IMR-90 (cell line): Measurements from ENCODE around the gene CERT1. TPM values are rescaled to one million over a fixed set of nuclear protein-coding genes. Genes with fewer than 3 reads are reported as not detected.

Source experiments
- ATAC-seq: fragments of 200-7000 bp; cut with Tn5 transposase; 2 replicates; pipeline ENCODE4 v1.9.1; 2020; ENCODE audit warnings: low read depth, mild to moderate bottlenecking, moderate library complexity
- BruUV-seq: library from RNA; stranded (reverse); fragments of 400-500 nt; replicated peaks from 2 replicates; lab custom pipeline; 2021; lab: Mats Ljungman, UMichigan
- CTCF ChIA-PET: fragments of 300-600 bp; formaldehyde crosslinking; extraction: SDS; loops from one replicate; lab custom pipeline; 2021; ENCODE audit warnings: antibody characterized with exemption; lab: Yijun Ruan, JAX
- POLR2A ChIA-PET: fragments of 300-600 bp; sonication (Branson Sonifier 250); formaldehyde crosslinking; loops from one replicate; lab custom pipeline; 2022; ENCODE audit warnings: antibody characterized with exemption; ENCODE audit not compliant: unreplicated experiment; lab: Charles Lee
- DNase-seq: peaks from one replicate; pipeline ENCODE4 v3.0.0; 2013
- H2AFZ ChIP-seq: replicated peaks from 2 replicates; pipeline ENCODE3; 2013; ENCODE audit warnings: low read length, mild to moderate bottlenecking; ENCODE audit not compliant: poor library complexity
- H2AK5ac ChIP-seq: 2 replicates; pipeline ENCODE4 v1.6.1; 2013; ENCODE audit warnings: low read depth, low read length, inconsistent platforms
- H2AK9ac ChIP-seq: replicated peaks from 2 replicates; pipeline ENCODE3; 2013; ENCODE audit warnings: mild to moderate bottlenecking, low read depth, low read length, moderate library complexity; ENCODE audit not compliant: poor library complexity
- H2BK120ac ChIP-seq: 2 replicates; pipeline ENCODE4 v1.6.1; 2013; ENCODE audit warnings: low read depth, low read length, inconsistent platforms
- H2BK15ac ChIP-seq: 3 replicates; pipeline ENCODE4 v1.6.1; 2013; ENCODE audit warnings: low read depth, low read length, inconsistent platforms
- H2BK20ac ChIP-seq: 2 replicates; pipeline ENCODE4 v1.6.1; 2013; ENCODE audit warnings: low read depth, mild to moderate bottlenecking, inconsistent platforms, low read length, moderate library complexity
- H2BK5ac ChIP-seq: 2 replicates; pipeline ENCODE4 v1.6.1; 2013; ENCODE audit warnings: mild to moderate bottlenecking, low read depth, low read length, inconsistent platforms; ENCODE audit not compliant: poor library complexity, severe bottlenecking
- H3K14ac ChIP-seq: replicated peaks from 2 replicates; pipeline ENCODE4 v1.6.1; 2013; ENCODE audit warnings: low read depth, low read length, inconsistent platforms
- H3K18ac ChIP-seq: 2 replicates; pipeline ENCODE4 v1.6.1; 2013; ENCODE audit warnings: low read depth, low read length, control low read depth
- H3K23ac ChIP-seq: 2 replicates; pipeline ENCODE4 v1.6.1; 2013; ENCODE audit warnings: low read depth, low read length, inconsistent platforms
- H3K27ac ChIP-seq: 2 replicates; pipeline ENCODE4 v1.5.1; 2013; ENCODE audit warnings: mild to moderate bottlenecking, control low read depth, low read length; ENCODE audit not compliant: insufficient read depth
- H3K27me3 ChIP-seq: 2 replicates; pipeline ENCODE4 v1.6.1; 2013; ENCODE audit warnings: low read length; ENCODE audit not compliant: control insufficient read depth, insufficient read depth
- H3K36me3 ChIP-seq: 2 replicates; pipeline ENCODE4 v1.6.1; 2013; ENCODE audit warnings: low read length, mixed read lengths; ENCODE audit not compliant: control insufficient read depth, insufficient read depth
- H3K4ac ChIP-seq: 2 replicates; pipeline ENCODE4 v1.6.1; 2013; ENCODE audit warnings: low read depth, low read length, inconsistent platforms
- H3K4me1 ChIP-seq: 2 replicates; pipeline ENCODE4 v1.6.1; 2013; ENCODE audit warnings: low read length, mixed read lengths; ENCODE audit not compliant: control insufficient read depth, insufficient read depth
- H3K4me2 ChIP-seq: 2 replicates; pipeline ENCODE4 v1.6.1; 2013; ENCODE audit warnings: low read depth, mild to moderate bottlenecking, control low read depth, low read length, moderate library complexity
- H3K4me3 ChIP-seq: 2 replicates; pipeline ENCODE4 v1.5.1; 2013; ENCODE audit warnings: low read depth, mild to moderate bottlenecking, control low read depth, low read length, moderate library complexity; ENCODE audit not compliant: insufficient read depth
- H3K56ac ChIP-seq: 2 replicates; pipeline ENCODE4 v1.6.1; 2013; ENCODE audit warnings: low read length, inconsistent platforms; ENCODE audit not compliant: insufficient read depth; ENCODE audit errors: extremely low read depth
- H3K79me1 ChIP-seq, 2 experiments: 2 replicates each; pipeline ENCODE4 v1.6.1; 2013; ENCODE audit warnings: low read length in 2 of 2, inconsistent platforms in 1 of 2, low read depth in 1 of 2
- H3K9ac ChIP-seq: 2 replicates; pipeline ENCODE4 v1.6.1; 2013; ENCODE audit warnings: low read depth, low read length, control low read depth
- H3K9me1 ChIP-seq: 2 replicates; pipeline ENCODE4 v1.6.1; 2013; ENCODE audit warnings: low read length, inconsistent platforms; ENCODE audit not compliant: insufficient read depth
- H3K9me3 ChIP-seq: 2 replicates; pipeline ENCODE4 v1.6.1; 2013; ENCODE audit warnings: low read length; ENCODE audit not compliant: control insufficient read depth, insufficient read depth
- H4K20me1 ChIP-seq: 2 replicates; pipeline ENCODE4 v1.6.1; 2013; ENCODE audit warnings: low read length, inconsistent platforms; ENCODE audit not compliant: insufficient read depth
- H4K5ac ChIP-seq: 2 replicates; pipeline ENCODE4 v1.6.1; 2013; ENCODE audit warnings: mild to moderate bottlenecking, low read depth, low read length, control low read depth
- H4K8ac ChIP-seq, 2 experiments: 2 replicates each; pipeline ENCODE4 v1.6.1; 2013; ENCODE audit warnings: low read depth in 2 of 2, low read length in 2 of 2, control low read depth in 1 of 2, inconsistent platforms in 1 of 2
- H4K91ac ChIP-seq: 2 replicates; pipeline ENCODE4 v1.6.1; 2013; ENCODE audit warnings: low read depth, low read length, inconsistent platforms; ENCODE audit not compliant: insufficient read depth
- BHLHE40 ChIP-seq: fragments of 150-350 bp; IDR thresholded peaks from 2 replicates; pipeline ENCODE4 v1.6.1; 2016; ENCODE audit warnings: mild to moderate bottlenecking, low read depth, low read length
- CEBPB ChIP-seq: IDR thresholded peaks from 2 replicates; pipeline ENCODE4 v1.6.1; 2012; ENCODE audit warnings: low read depth, low read length, improper control_type of control experiment
- CHD1 ChIP-seq: IDR thresholded peaks from 2 replicates; pipeline ENCODE4 v1.6.1; 2012; ENCODE audit warnings: low read depth, low read length, improper control_type of control experiment
- RCOR1 ChIP-seq: IDR thresholded peaks from 2 replicates; pipeline ENCODE4 v1.6.1; 2012; ENCODE audit warnings: mild to moderate bottlenecking, low read length, improper control_type of control experiment; ENCODE audit not compliant: insufficient replicate concordance
- RFX5 ChIP-seq: IDR thresholded peaks from 2 replicates; pipeline ENCODE4 v1.8.0; 2012; ENCODE audit warnings: low read depth, mild to moderate bottlenecking, low read length, moderate library complexity
- SMC3 ChIP-seq: fragments of 150-350 bp; IDR thresholded peaks from 2 replicates; pipeline ENCODE4 v1.6.1; 2016; ENCODE audit warnings: low read depth, mild to moderate bottlenecking, antibody characterized with exemption, low read length, moderate library complexity
- dilution Hi-C: fragments of 300-500 bp; cut with HindIII; formaldehyde crosslinking; loops from one replicate; pipeline ENCODE4 v1.14.3; 2018; ENCODE audit warnings: low sequenced_read_pairs; ENCODE audit not compliant: unreplicated experiment
- in situ Hi-C: fragments of 300-500 bp; cut with MboI; formaldehyde crosslinking; loops from 3 replicates; pipeline ENCODE4 v1.14.3; 2019; ENCODE audit warnings: low sequenced_read_pairs, inconsistent platforms, mixed read lengths
- intact Hi-C: fragments of 100-400 bp; cut with micrococcal nuclease; formaldehyde crosslinking; loops from 2 replicates; pipeline ENCODE4 v1.10.0; 2022
- polyA plus RNA-seq, 3 experiments: library from polyadenylated mRNA; depleted of rRNA; stranded (reverse); fragments of >200 nt; gene quantifications; 2 replicates each; pipeline ENCODE4 v1.2.3, GENCODE V29; 2012; ENCODE audit warnings: low replicate concordance in 1 of 3
- total RNA-seq: library from RNA; depleted of rRNA; stranded (reverse); fragments of >200 nt; gene quantifications from 2 replicates; pipeline ENCODE4 v1.2.3, GENCODE V29; 2012
- TF ChIP-seq, protein P1 (sequence below): conservative IDR thresholded peaks from 2 replicates; pipeline ENCODE4 v1.5.1; 2012; ENCODE audit warnings: mild to moderate bottlenecking, low read depth, low read length, improper control_type of control experiment

The CERT1 gene
- total and polyA plus RNA-seq, 2 of the 4 experiments (the other 2 are of a cell fraction): 7.2 TPM

DNA sequence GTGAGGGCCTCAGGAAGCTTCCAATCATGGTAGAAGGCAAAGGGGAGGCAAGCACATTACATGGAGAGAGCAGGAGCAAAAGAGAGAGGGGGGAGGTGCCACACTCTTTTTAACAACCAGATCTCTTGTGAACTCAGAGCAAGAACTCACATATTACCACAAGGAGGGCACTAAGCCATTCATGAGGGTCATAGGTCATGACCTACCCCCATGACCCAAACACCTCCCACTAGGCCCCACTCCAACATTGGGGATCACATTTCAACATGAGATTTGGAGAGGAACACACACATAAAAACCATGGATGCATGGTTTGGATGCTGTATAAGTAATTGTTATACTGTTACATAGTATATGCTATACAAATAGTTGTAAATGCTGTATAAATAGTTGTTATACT lies 17.8 kb upstream of the CERT1 start:
- H3K4ac ChIP-seq: no peak overlapping the region
- no peak overlapping the region for H3K27ac ChIP-seq
- no peak overlapping the region for H4K91ac ChIP-seq
- H2AFZ ChIP-seq: no peak overlapping the region
- intact Hi-C loops (no loop called here), in situ Hi-C loops (no loop called here), dilution Hi-C loops (no loop called here)
- H3K4me3 ChIP-seq: no peak overlapping the region
- H4K5ac ChIP-seq: no peak overlapping the region
- no peak overlapping the region for H2BK20ac ChIP-seq
- H3K36me3 ChIP-seq: 0 out of 2 replicates have a peak, but pooled peaks cover 1% of the 10 kb centered on the region
- no peak overlapping the region for H3K9ac ChIP-seq
- peaks cover 4% of the 10 kb centered on the region; the same call in 1 of the 2 replicates for H3K9me1 ChIP-seq
- no peak overlapping the region for H2BK15ac ChIP-seq
- no peak overlapping the region for H2AK5ac ChIP-seq
- H3K23ac ChIP-seq: no peak overlapping the region
- H3K56ac ChIP-seq: no peak overlapping the region
- no peak overlapping the region for H3K14ac ChIP-seq
- no peaks in the 10 kb centered on the region for H3K4me1 ChIP-seq
- TF ChIP-seq BHLHE40 (no peak), SMC3 (no peak), CHD1 (no peak), RFX5 (no peak), CEBPB (no peak), RCOR1 (no peak)
- TF ChIP-seq, protein P1, sequence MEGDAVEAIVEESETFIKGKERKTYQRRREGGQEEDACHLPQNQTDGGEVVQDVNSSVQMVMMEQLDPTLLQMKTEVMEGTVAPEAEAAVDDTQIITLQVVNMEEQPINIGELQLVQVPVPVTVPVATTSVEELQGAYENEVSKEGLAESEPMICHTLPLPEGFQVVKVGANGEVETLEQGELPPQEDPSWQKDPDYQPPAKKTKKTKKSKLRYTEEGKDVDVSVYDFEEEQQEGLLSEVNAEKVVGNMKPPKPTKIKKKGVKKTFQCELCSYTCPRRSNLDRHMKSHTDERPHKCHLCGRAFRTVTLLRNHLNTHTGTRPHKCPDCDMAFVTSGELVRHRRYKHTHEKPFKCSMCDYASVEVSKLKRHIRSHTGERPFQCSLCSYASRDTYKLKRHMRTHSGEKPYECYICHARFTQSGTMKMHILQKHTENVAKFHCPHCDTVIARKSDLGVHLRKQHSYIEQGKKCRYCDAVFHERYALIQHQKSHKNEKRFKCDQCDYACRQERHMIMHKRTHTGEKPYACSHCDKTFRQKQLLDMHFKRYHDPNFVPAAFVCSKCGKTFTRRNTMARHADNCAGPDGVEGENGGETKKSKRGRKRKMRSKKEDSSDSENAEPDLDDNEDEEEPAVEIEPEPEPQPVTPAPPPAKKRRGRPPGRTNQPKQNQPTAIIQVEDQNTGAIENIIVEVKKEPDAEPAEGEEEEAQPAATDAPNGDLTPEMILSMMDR: no peak
- no TSS peak for BruUV-seq
- ATAC-seq (no peak), DNase-seq (no peak)
- H3K4me2 ChIP-seq: no peak overlapping the region
- H2BK120ac ChIP-seq: no peak overlapping the region
- CTCF ChIA-PET: no interaction called here
- no peak overlapping the region for H2BK5ac ChIP-seq
- no peaks in the 10 kb centered on the region for H3K27me3 ChIP-seq
- H3K18ac ChIP-seq: no peak overlapping the region
- no peaks in the 10 kb centered on the region for H3K9me3 ChIP-seq
- POLR2A ChIA-PET: no interaction called here
- peaks cover 15 to 35% of the 10 kb centered on the region in 2 experiments for H3K79me1 ChIP-seq
- H4K8ac ChIP-seq: no peak overlapping the region
- no peaks in the 10 kb centered on the region; the same call in 1 of the 2 replicates for H4K20me1 ChIP-seq
- no peak overlapping the region for H2AK9ac ChIP-seq
